HG03280 (cell line): ENCODE measurements around the gene PSMD12.
"Not testable (repeated sequence)": the region's sequence is repeated elsewhere in the genome, so short reads cannot be mapped to it uniquely, and the experiment has no call there.

Experiments
- ATAC-seq: cut with Tn5 transposase; IDR thresholded peaks from one replicate; pipeline ENCODE4 v1.9.1; 2021; ENCODE audit warnings: mild to moderate bottlenecking, moderate library complexity; ENCODE audit not compliant: unreplicated experiment

The PSMD12 gene

DNA sequence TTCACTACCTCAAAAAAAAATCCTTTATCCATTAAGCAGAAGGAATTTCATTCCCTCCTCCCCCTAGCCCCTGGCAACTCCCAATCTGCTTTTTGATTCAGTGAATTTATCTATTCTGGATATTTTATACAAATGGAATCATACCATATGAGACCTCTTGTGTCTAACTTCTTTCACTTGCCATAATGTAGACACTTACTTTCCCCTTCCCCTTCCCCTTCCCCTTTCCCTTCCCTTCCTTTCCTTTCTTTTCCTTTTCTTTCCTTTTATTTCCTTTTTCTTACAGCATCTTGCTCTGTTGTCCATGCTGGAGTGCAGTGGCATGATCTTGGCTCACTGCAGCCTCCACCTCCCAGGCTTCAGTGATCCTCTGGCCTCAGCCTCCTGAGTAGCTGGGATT, 50.5 kb downstream of the PSMD12 start:
- no peak for ATAC-seq

- ATAC-seq = no peak
Observed at GRCh38 chr17:67312265-67312664, 54.1 kb downstream of the PSMD12 start.

DNA sequence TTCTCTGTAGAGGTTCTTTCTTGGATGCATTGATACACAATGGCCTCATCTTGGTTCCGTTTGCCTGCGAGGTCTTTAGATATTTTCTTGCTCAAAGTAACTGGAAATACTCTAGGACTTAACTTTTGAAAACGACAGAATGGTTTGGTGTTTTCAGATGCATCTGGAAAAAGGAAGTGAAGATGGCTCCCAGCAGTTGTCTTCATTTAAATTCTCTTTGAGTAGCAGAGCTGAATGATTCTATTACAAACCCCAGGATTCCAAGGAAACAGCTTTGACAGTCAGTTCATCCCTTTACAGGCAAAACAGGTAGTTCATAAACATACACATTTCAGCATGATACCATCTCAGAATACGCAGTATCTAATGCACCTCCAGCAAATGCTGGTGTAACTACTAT, 54.8 kb downstream of the PSMD12 start:
- ATAC-seq = no peak

- no peak for ATAC-seq
Observed at GRCh38 chr17:67310406-67310805, 56.0 kb downstream of the PSMD12 start.

DNA sequence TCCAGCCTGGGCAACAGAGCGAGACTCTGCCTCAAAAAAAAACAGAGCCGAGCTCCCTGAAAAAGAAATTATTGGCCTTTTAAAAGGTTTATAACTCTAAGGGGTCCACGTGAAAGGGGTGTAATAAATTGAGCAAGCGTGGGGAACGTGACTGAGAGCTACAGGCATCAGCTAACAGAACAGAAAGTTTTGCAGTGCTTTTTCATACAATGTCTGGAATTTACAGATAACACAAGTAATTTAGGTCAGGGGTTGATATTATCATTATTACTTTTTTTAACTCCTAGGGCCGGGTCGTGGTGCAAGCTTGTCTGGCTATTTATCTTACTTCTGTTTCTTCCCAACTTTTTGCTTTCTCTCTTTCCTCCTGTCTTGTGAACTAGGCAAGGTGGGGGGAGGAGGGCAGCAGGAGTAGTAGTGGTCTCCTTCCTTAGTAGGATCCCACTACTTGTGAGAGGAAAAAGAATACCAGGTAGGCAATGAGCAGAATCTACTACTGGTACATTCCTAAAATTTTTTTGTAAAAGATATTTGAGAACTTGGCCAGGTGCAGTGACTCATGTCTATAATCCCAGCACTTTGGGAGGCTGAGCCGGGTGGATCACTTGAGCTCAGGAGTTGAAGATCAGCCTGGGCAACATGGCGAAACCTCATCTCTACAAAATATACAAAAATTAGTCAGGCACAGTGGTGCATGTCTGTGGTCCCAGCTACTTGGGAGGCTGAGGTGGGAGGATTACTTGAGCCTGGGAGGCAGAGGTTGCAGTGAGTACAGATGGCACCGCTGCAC, 60.7 kb downstream of the PSMD12 start:
- ATAC-seq = not testable (repeated sequence)

DNA sequence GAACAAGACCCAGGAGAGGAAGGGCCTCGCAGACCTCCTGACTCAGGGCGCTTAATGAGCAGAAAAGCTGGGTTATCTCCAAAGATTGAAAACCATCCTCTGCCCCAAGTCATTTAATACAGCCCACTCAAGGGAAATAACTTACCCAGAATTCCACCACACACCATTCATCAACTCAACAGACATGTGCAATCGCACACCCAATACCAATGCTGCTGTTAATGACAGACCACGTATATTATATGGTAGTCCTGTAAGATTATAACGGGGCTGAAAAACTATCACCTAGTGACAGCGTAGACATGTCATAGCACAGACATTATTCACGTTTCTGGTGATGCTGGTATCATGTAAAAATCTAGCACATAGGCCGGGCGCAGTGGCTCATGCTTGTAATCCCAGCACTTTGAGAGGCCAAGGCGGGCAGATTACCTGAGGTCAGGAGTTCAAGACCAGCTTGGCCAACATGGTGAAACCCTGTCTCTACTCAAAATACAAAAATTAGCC, 68.9 kb downstream of the PSMD12 start:
- no peak for ATAC-seq

- no peak for ATAC-seq
Observed at GRCh38 chr17:67294451-67295199, 71.8 kb downstream of the PSMD12 start.

DNA sequence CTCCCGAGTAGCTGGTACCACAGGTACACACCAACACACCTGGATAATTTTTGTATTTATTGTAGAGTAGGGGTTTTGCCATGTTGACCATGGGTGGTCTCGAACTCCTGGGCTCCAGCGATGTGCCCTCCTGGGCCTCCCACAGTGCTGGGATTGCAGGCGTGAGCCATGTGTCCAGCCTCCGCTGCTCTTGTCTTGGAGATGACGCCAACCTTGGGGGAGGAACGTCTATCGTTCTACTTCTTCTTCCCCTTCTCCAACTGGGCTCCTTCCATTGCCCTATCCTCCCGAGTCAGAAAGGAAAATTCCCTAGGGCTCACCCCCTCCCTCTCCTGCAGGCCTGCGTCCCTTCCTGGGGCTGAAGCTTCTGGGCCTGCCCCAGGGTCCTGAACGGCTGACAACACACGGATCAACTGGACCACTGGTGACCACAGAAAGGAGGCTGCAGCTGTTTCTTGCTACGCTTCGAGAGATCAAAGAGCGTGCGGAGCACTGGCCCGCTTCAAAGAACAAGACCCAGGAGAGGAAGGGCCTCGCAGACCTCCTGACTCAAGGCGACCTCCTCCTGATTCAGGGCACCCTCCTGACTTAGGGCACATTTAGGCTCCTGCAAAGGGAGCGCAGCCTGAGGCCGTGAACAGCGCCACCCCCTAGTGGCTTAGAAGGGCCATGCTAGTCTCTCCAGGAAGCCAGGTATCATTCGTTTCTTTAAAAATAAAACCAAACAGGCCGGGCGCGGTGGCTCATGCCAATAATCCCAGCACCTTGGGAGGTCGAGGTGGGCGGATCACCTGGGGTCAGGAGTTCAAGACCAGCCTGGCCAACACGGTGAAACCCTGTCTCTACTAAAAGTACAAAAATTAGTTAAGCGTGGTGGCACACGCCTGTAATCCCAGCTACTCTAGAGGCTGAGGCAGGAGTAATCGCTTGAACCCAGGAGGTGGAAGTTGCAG, 72.8 kb downstream of the PSMD12 start:
- peak; percentile 92 for ATAC-seq

DNA sequence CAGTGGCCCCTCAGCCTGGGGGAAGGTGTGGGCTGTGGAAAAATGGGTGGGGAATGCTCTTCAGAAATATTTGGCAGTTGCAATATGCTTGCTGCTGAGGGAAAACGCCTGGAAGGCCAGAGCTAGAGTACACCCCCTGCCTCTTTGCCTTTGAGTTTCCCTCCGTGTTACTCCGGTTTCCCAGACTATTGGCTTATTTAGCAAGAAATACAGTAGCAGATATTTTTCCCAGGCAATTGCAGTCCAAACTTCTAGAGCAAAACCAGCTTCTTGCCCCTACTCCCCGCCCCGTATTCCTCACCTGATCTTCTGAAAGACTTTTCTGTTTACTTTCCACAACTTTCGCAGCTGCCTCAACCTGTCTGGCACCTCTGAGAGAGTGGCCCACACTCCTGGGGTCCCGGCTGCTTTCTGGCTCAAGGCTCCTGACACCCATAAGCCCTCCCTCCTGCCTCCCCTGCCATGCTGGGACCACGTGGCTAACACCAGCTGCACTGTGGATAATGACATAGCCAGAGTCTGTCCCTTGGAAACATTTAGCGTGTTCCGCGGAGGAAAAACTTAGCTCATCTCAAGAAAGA, 75.6 kb downstream of the PSMD12 start:
- ATAC-seq = no peak

DNA sequence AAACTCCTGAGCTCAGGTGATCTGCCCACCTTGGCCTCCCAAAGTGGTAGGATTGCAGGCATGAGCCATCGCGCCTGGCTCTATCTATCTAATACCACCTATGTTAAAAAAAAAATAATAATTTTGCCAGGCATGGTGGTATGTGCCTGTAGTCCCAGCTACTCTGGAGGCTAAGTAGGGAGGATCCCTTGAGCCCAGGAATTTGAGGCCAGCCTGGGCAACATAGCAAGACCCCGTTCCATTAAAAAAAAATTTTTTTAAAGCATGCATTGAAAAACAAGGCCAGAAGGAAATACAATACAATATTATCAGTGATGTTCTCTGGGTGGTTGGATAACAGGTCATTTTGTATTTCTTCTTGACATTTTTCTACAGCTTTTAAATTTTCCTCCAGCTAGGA, 76.1 kb downstream of the PSMD12 start:
- ATAC-seq = no peak

GRCh38 chr17:67289181-67289876, 77.0 kb downstream of the PSMD12 start:
- no peak for ATAC-seq
